Activated naive CD4-positive, alpha-beta T cell treated with Interleukin-2 at 50 U/mL for 16 hours (primary cell): Measurements from ENCODE around the gene C3orf18.

Experiments
- DNase-seq: peaks from one replicate; pipeline ENCODE4 v3.0.0-alpha.2; 2020

Gene C3orf18

GRCh38 chr3:50549226-50549625, 18.3 kb downstream of the C3orf18 start:
- no peak for DNase-seq

DNA sequence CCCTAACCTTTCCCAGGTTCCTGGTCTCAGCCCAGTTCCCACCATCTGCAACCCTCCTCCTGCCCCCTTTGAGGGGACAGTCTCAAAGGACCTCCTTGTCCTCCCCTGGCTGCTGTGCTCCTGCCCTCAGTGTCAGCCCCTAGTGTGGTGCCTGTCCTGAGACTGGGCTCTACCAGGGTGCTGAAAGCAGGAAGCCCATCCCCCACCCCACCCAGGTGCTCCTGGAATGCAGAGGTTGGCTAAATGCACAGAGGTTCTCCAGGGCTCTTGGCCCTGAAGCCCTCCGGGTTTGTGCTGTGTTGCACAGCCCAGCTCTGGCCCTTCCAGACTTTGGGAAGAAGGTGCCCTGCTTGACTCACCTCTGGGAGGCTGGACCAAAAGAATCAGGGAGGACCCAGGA, 21.8 kb downstream of the C3orf18 start:
- DNase-seq, result no peak

GRCh38 chr3:50542177-50543034, 25.1 kb downstream of the C3orf18 start:
- peak; percentile 66 for DNase-seq

DNA sequence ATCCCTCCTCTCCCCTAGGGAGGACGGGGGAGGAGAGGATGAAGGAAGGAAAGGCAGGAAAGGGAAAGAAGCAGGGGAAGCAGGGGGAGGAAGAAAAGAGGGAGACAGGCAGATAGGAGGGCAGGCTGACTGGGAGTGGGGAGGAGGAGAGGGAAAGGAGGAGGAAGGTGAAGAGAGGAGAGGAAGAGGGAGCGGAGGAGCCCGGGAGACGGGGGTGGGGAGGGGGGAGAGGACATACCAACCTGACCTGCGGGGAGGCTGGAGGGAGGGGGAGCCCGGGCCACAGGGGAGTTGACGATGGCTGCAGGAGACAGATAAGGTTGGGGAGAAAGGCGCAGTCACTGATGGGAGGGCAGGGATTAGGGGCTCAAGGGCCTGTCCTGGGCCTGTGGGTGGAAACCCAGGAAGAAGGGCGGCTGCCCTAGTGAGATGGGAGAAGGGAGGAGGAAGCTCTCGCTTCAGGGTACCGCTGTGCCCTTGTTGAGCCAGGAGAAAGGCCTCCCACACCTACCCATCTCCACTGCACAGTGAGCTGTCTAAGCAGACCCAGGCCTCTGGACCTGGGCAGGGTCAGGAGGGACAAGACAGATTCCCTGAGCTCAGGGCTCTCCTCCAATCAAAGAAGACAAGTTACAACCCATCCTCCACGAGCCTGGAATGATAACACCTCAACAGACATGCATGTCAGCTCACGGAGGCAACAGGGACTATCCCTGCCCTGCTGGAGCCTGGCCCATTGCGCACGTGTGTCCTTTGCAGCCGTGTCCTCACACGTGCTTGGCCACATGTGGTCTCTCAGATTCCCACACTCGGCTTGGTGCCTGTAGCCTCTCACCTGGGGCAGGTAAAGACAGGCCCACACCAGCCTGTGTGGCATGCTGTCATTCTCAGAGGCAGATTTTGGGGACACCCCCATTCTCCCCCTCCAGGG, 27.9 kb downstream of the C3orf18 start:
- no peak for DNase-seq

GRCh38 chr3:50537421-50538129, 30.0 kb downstream of the C3orf18 start:
- DNase-seq, result no peak

GRCh38 chr3:50536471-50537180, 30.9 kb downstream of the C3orf18 start:
- no peak for DNase-seq

- DNase-seq, result no peak
These were observed 32.7 kb downstream of the C3orf18 start for GRCh38 chr3:50534681-50535330.

GRCh38 chr3:50533807-50534461, 33.6 kb downstream of the C3orf18 start:
- DNase-seq, result no peak

- no peak for DNase-seq
These were observed 34.2 kb downstream of the C3orf18 start for GRCh38 chr3:50533316-50533715.

DNA sequence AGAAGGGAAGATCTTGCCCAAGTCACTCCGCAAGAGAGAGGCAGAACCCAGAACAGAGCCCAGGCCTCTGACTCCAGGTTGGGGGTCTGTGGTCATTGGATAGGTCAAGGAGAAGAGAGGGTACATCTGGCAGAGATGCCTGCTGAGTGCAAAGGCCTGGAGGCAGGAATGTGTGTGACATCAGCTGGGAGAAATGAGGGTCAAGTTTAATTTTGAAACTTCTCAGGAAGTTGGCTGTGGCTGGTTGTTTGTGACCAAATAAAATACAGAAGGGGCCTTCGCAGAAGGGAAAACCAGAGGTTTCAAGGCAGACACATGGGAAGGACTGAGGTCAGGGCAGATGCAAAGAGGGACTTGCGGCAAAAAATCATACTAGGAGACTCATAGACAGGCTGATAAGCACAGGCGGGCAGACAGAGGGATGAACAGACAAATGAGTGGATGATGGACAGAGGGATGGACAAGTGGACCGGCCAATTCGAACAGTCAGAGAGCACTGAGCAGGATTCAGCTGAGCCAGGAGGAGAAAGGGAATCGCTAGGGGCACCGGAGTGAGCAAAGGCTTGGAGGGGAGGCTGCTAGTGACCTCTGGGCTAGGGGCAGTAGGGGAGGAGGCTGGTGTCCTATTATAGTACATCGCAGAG, 35.4 kb downstream of the C3orf18 start:
- no peak for DNase-seq

DNA sequence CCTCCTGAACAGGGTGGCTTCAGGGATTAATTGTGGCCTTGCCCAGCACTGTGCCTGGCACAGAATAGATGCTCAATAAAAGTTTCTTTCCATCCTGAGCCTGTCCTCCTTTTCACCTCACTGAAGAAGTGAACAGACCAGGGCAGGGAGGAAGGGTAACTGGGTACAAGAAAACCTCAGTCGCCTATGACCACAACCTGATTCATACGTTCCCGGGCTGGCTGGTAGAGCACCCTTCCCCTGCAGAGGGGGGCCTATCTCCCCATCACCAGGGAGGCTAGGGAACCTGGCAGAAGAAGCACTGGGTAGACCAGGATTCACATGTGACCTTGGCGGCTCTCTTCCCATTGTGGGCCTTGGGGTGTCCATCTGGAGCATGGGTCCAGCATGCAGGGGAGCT, 36.3 kb downstream of the C3orf18 start:
- no peak for DNase-seq

GRCh38 chr3:50530001-50530970, 37.3 kb downstream of the C3orf18 start:
- DNase-seq, result no peak

GRCh38 chr3:50525987-50526386, 41.6 kb downstream of the C3orf18 start:
- peak; percentile 54 for DNase-seq

DNA sequence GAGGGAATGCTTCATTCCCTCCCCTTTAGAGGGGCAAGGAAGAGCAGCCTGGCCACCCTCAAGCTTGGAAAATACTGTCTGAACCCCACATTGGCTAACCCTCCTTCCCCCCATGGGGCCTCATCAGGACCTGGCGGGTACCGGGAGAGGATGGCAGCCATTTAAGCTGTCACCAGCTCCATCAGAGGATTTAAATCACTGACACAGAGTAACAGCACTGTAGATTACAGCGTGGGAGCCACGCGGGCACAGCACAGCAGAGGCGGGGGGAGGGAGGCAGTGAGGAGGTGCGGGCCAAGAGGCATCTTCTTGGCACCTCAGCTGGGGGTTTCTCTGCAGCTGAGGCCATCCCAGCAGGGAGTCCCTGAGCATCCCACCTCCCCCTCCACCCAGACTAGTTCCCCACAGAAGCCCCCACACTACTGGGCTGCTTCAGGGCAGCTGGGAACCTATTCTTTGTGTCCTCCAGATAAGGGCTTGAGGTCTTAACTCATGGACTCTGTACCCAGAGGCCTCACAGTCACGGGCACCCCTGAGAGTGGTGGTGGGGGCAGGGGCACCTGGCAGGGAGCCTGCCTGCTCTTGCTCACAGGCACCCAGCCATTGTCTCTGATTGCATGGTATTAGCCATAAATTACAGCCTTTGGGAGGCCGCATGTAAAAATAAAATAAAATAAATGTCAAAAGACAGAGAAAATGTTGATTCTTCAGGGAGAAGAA, 42.2 kb downstream of the C3orf18 start:
- no peak for DNase-seq

GRCh38 chr3:50524746-50525145, 42.8 kb downstream of the C3orf18 start:
- DNase-seq, result no peak

GRCh38 chr3:50523279-50523811, 44.2 kb downstream of the C3orf18 start:
- no peak for DNase-seq

DNA sequence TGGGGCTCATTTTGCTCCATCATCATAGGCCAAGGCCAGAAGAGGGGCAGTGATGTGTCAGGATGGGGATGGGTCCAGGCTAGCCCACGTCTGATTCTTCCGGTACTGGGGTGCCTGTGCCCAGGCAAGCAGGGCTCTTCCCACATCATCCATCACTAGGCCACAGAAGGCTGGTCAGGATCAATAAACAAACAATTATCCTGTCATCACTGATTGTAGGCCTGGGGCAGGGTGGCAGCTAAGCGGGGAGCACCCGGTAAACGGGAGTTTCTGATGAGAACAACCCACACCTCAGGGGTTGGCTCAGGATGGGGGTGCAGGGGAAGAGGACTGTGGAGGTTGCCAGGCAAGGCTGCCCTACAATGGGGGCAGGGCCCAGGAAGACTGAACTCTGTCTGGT, 46.0 kb downstream of the C3orf18 start:
- DNase-seq, result no peak

GRCh38 chr3:50520849-50521248, 46.7 kb downstream of the C3orf18 start:
- DNase-seq, result no peak
